Fibroblast of mammary gland (primary cell): ENCODE data around the gene PCDHGB5.
A peak's percentile ranks its signal among the peaks of the same experiment; 100 is the strongest.
"Not testable (repeated sequence)": the region's sequence is repeated elsewhere in the genome, so short reads cannot be mapped to it uniquely, and the experiment has no call there.

ENCODE experiments used
- DNase-seq: peaks from one replicate; pipeline ENCODE4 v3.0.0-alpha.2; 2010; ENCODE audit warnings: low read depth
- H3K4me3 ChIP-seq: 2 replicates; pipeline ENCODE4 v1.5.1; 2011; ENCODE audit warnings: low read depth, mild to moderate bottlenecking, low read length, moderate library complexity; ENCODE audit not compliant: control insufficient read depth
- TF ChIP-seq, protein P1 (sequence below): conservative IDR thresholded peaks from 2 replicates; pipeline ENCODE4 v1.5.1; 2011; ENCODE audit warnings: low read depth, low read length, inconsistent platforms; ENCODE audit not compliant: control insufficient read depth, insufficient read depth

The PCDHGB5 gene

DNA sequence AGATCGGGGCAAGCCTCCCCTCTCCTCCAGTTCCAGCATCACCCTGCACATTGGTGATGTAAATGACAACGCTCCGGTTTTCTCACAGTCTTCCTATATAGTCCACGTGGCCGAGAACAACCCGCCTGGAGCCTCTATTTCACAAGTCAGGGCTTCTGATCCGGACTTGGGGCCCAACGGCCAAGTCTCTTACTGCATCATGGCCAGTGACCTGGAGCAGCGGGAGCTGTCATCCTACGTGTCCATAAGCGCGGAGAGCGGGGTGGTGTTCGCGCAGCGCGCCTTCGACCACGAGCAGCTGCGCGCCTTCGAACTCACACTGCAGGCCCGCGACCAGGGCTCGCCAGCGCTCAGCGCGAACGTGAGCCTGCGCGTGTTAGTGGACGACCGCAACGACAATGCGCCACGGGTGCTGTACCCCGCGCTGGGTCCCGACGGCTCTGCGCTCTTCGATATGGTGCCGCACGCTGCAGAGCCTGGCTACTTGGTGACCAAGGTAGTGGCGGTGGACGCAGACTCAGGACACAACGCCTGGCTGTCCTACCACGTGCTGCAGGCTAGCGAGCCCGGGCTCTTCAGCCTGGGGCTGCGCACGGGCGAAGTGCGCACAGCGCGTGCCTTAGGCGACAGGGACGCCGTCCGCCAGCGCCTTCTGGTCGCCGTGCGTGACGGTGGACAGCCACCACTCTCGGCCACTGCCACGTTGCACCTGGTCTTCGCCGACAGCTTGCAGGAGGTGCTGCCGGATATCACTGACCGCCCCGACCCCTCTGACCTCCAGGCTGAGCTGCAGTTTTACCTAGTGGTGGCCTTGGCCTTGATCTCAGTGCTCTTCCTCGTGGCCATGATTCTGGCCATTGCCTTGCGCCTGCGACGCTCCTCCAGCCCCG lies 8.3 kb upstream of the PCDHGB5 start:
- no peak for DNase-seq

GRCh38 chr5:141392429-141393198 lies 5.1 kb upstream of the PCDHGB5 start, which contains the start of gene PCDHGA8:
Gene PCDHGA8, plus strand, starts transcription at chr5:141392633. Its CDS starts 181 bp downstream, at chr5:141392814.
- H3K4me3 ChIP-seq = no peak within 1 kb of the TSS
- TF ChIP-seq, protein P1, sequence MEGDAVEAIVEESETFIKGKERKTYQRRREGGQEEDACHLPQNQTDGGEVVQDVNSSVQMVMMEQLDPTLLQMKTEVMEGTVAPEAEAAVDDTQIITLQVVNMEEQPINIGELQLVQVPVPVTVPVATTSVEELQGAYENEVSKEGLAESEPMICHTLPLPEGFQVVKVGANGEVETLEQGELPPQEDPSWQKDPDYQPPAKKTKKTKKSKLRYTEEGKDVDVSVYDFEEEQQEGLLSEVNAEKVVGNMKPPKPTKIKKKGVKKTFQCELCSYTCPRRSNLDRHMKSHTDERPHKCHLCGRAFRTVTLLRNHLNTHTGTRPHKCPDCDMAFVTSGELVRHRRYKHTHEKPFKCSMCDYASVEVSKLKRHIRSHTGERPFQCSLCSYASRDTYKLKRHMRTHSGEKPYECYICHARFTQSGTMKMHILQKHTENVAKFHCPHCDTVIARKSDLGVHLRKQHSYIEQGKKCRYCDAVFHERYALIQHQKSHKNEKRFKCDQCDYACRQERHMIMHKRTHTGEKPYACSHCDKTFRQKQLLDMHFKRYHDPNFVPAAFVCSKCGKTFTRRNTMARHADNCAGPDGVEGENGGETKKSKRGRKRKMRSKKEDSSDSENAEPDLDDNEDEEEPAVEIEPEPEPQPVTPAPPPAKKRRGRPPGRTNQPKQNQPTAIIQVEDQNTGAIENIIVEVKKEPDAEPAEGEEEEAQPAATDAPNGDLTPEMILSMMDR = peak; percentile 18
- peak; percentile 24 for DNase-seq

More for the DNA sequence above, 8.3 kb upstream of the PCDHGB5 start:
- H3K4me3 ChIP-seq = no peak overlapping the region
- TF ChIP-seq, protein P1 = no peak

- no peak overlapping the region for H3K4me3 ChIP-seq
- DNase-seq = no peak
- TF ChIP-seq, protein P1 = no peak
These were observed 4.5 kb upstream of the PCDHGB5 start for GRCh38 chr5:141393267-141393666.

- H3K4me3 ChIP-seq, DNase-seq: not testable (repeated sequence)
These were observed 3.2 kb upstream of the PCDHGB5 start for GRCh38 chr5:141394401-141395187.

DNA sequence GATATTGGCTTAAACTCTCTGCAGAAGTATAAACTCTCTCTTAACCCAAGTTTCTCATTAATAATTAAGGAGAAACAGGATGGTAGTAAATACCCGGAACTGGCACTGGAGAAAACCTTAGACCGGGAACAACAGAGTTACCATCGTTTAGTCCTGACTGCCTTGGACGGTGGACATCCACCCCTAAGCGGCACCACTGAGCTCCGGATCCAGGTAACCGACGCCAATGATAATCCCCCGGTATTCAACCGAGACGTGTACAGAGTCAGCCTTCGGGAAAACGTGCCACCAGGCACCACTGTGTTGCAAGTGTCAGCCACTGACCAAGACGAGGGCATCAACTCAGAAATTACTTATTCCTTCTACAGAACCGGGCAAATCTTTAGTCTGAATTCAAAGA lies 861 bp downstream of the PCDHGB5 start:
- no peak overlapping the region for H3K4me3 ChIP-seq
- no peak for DNase-seq
- TF ChIP-seq, protein P1 = no peak

GRCh38 chr5:141399555-141400258 lies 2.0 kb downstream of the PCDHGB5 start:
- no peak overlapping the region for H3K4me3 ChIP-seq
- no peak for DNase-seq
- TF ChIP-seq, protein P1 = no peak
